Thymus (tissue), 11 donors: ENCODE measurements around the gene ERFL. TPM values are rescaled to one million over a fixed set of nuclear protein-coding genes. Genes with fewer than 3 reads are reported as not detected.

Experiments
- DNase-seq, 9 donors: peaks; one replicate each; pipeline ENCODE4 v3.0.0-alpha.2; 2013; ENCODE audit warnings: low spot score in 9 of 9, low read depth in 6 of 9, missing footprints in 1 of 9
- H3K27ac ChIP-seq, 2 donors: one replicate each; pipeline ENCODE4 v1.5.1; 2013; ENCODE audit warnings: control low read depth in 1 of 2, low read depth in 1 of 2, low read length in 1 of 2, mild to moderate bottlenecking in 1 of 2, moderate library complexity in 1 of 2
- H3K27me3 ChIP-seq, 2 donors: one replicate each; pipeline ENCODE4 v1.5.1; 2013; ENCODE audit warnings: low read length in 1 of 2; ENCODE audit not compliant: control insufficient read depth in 2 of 2, insufficient read depth in 1 of 2
- H3K36me3 ChIP-seq, 2 donors: one replicate each; pipeline ENCODE4 v1.5.1; 2013; ENCODE audit warnings: low read length in 1 of 2, mild to moderate bottlenecking in 1 of 2, moderate library complexity in 1 of 2; ENCODE audit not compliant: control insufficient read depth in 2 of 2, insufficient read depth in 2 of 2
- H3K4me1 ChIP-seq, 2 donors: one replicate each; pipeline ENCODE4 v1.5.1; 2013; ENCODE audit warnings: low read length in 2 of 2; ENCODE audit not compliant: control insufficient read depth in 2 of 2, insufficient read depth in 2 of 2
- H3K4me3 ChIP-seq, 2 donors: one replicate each; pipeline ENCODE4 v1.5.1; 2013; ENCODE audit warnings: low read length in 2 of 2, control low read depth in 1 of 2, mild to moderate bottlenecking in 1 of 2
- H3K9me3 ChIP-seq, 2 donors: one replicate each; pipeline ENCODE4 v1.5.1; 2013; ENCODE audit warnings: low read length in 1 of 2, mild to moderate bottlenecking in 1 of 2; ENCODE audit not compliant: control insufficient read depth in 2 of 2, insufficient read depth in 1 of 2
- WGBS: extraction: QIAGEN DNeasy Blood & Tissue Kit; methylation state at CpG from one replicate; pipeline ENCODE4 v1.1.7; 2013; 5-methylcytosine and 5-hydroxymethylcytosine counted together
- polyA plus RNA-seq: library from polyadenylated mRNA; stranded (reverse); fragments of 200-250 nt; gene quantifications from one replicate; pipeline ENCODE4 v1.2.3, GENCODE V29; 2013
- total RNA-seq: library from RNA; stranded (reverse); fragments of 120-200 nt; gene quantifications from one replicate; pipeline ENCODE4 v1.2.4, GENCODE V29; 2013
- donor health status: healthy.

Gene ERFL
- total and polyA plus RNA-seq, 2 donors, result 0.09 to 3.5 TPM

- Histone ChIP-seq H3K9me3 (no peaks in the 10 kb centered on the region), H3K27ac (peak overlapping the region; percentile 53 to 69), H3K36me3 (peaks cover 45 to 64% of the 10 kb centered on the region in 2 donors), H3K27me3 (no peaks in the 10 kb centered on the region), H3K4me3 (no peak overlapping the region), H3K4me1 (peaks cover 21 to 85% of the 10 kb centered on the region in 2 donors)
- no peak for DNase-seq
- 98% methylated on average over 3 of the region's 3 CpGs for WGBS
These were observed 57.8 kb downstream of the ERFL start for GRCh38 chr19:41870401-41870873.

GRCh38 chr19:41869374-41869955 is 58.8 kb downstream of the ERFL start:
- Histone ChIP-seq H3K27me3 (no peaks in the 10 kb centered on the region), H3K4me1 (peaks cover 17 to 75% of the 10 kb centered on the region in 2 donors), H3K27ac (peak overlapping the region; percentile 36 to 37), H3K4me3 (no peak overlapping the region), H3K36me3 (peaks cover 55 to 74% of the 10 kb centered on the region in 2 donors), H3K9me3 (no peaks in the 10 kb centered on the region)
- WGBS, result 89% methylated on average over 13 of the region's 13 CpGs
- DNase-seq, result no peak

- WGBS, result 98% methylated on average over 12 of the region's 12 CpGs
- Histone ChIP-seq H3K27ac (no peak overlapping the region), H3K9me3 (no peaks in the 10 kb centered on the region), H3K36me3 (peaks cover 60 to 79% of the 10 kb centered on the region in 2 donors), H3K4me3 (no peak overlapping the region), H3K4me1 (peaks cover 14 to 70% of the 10 kb centered on the region in 2 donors), H3K27me3 (no peaks in the 10 kb centered on the region)
- no peak for DNase-seq
These were observed 59.3 kb downstream of the ERFL start for GRCh38 chr19:41868989-41869300.

- H3K4me1 ChIP-seq, result peaks cover 13 to 64% of the 10 kb centered on the region in 2 donors
- H3K27me3 ChIP-seq, result no peaks in the 10 kb centered on the region
- H3K36me3 ChIP-seq, result peaks cover 65 to 85% of the 10 kb centered on the region in 2 donors
- H3K27ac ChIP-seq, result no peak overlapping the region
- WGBS, result 94% methylated on average over 10 of the region's 10 CpGs
- no peak for DNase-seq
- H3K4me3 ChIP-seq, result no peak overlapping the region
- no peaks in the 10 kb centered on the region for H3K9me3 ChIP-seq
These were observed 59.9 kb downstream of the ERFL start for GRCh38 chr19:41868120-41868988.

GRCh38 chr19:41866284-41866683 is 62.0 kb downstream of the ERFL start:
- Histone ChIP-seq H3K27ac (no peak overlapping the region), H3K4me1 (peaks cover 8 to 61% of the 10 kb centered on the region in 2 donors), H3K9me3 (no peaks in the 10 kb centered on the region), H3K27me3 (no peaks in the 10 kb centered on the region), H3K4me3 (no peak overlapping the region), H3K36me3 (peaks cover 76 to 91% of the 10 kb centered on the region in 2 donors)
- WGBS, result 97% methylated on average over 3 of the region's 3 CpGs
- DNase-seq, result no peak

- no peaks in the 10 kb centered on the region for H3K9me3 ChIP-seq
- H3K27me3 ChIP-seq, result no peaks in the 10 kb centered on the region
- no peak overlapping the region for H3K27ac ChIP-seq
- 99% methylated on average over 5 of the region's 5 CpGs for WGBS
- peaks cover 64 to 78% of the 10 kb centered on the region in 2 donors for H3K36me3 ChIP-seq
- DNase-seq, result no peak
- H3K4me3 ChIP-seq, result no peak overlapping the region
- peaks cover 8 to 49% of the 10 kb centered on the region in 2 donors for H3K4me1 ChIP-seq
These were observed 63.9 kb downstream of the ERFL start for GRCh38 chr19:41864374-41864773.

- Histone ChIP-seq H3K36me3 (peaks cover 54 to 68% of the 10 kb centered on the region in 2 donors), H3K9me3 (no peaks in the 10 kb centered on the region)
- 95% methylated on average over 11 of the region's 11 CpGs for WGBS
These were observed 64.9 kb downstream of the ERFL start for GRCh38 chr19:41863209-41863931.

GRCh38 chr19:41862445-41862986 is 65.7 kb downstream of the ERFL start:
- Histone ChIP-seq H3K27ac (no peak overlapping the region), H3K9me3 (no peaks in the 10 kb centered on the region), H3K4me3 (no peak overlapping the region), H3K36me3 (peaks cover 47 to 59% of the 10 kb centered on the region in 2 donors), H3K27me3 (no peaks in the 10 kb centered on the region), H3K4me1 (peaks cover 8 to 34% of the 10 kb centered on the region in 2 donors)
- 94% methylated on average over 2 of the region's 2 CpGs for WGBS
- DNase-seq, result no peak

More at GRCh38 chr19:41863209-41863931, 64.9 kb downstream of the ERFL start:
- peaks cover 8 to 43% of the 10 kb centered on the region in 2 donors for H3K4me1 ChIP-seq
- H3K27ac ChIP-seq, result no peak overlapping the region
- no peak overlapping the region for H3K4me3 ChIP-seq
- H3K27me3 ChIP-seq, result no peaks in the 10 kb centered on the region
- DNase-seq, result no peak
